HG03571 (cell line): Measurements from ENCODE around the gene DPH5.
"Not testable (repeated sequence)": the region's sequence is repeated elsewhere in the genome, so short reads cannot be mapped to it uniquely, and the experiment has no call there.

Source experiments
- ATAC-seq: cut with Tn5 transposase; IDR thresholded peaks from one replicate; pipeline ENCODE4 v1.9.1; 2021; ENCODE audit not compliant: unreplicated experiment

Gene DPH5

GRCh38 chr1:100989306-100990077, 36.1 kb downstream of the DPH5 start:
- no peak for ATAC-seq

GRCh38 chr1:100988121-100988520, 37.5 kb downstream of the DPH5 start:
- ATAC-seq, result no peak

- ATAC-seq, result no peak
Observed at GRCh38 chr1:100982793-100983192, 42.8 kb downstream of the DPH5 start.

DNA sequence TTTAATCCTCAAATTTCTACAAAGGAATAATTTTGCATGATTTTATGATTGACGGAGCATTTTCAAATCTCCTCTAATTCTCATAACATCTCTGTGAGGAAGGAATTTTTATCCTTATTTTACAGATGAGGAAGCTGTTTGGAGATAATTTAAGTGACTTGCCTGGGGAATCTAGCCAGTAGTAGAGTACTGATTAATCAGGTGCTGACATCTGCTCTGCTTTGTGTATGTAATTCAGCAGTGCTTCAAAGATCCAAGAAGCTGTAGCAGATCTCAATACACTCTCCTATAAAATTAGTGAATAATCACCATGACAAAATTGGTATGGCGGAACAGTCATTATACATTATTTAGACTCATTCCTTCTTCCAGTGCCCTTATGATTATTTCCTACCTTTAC, 46.0 kb downstream of the DPH5 start:
- ATAC-seq, result no peak

GRCh38 chr1:100976936-100977335, 48.6 kb downstream of the DPH5 start:
- ATAC-seq, result no peak

DNA sequence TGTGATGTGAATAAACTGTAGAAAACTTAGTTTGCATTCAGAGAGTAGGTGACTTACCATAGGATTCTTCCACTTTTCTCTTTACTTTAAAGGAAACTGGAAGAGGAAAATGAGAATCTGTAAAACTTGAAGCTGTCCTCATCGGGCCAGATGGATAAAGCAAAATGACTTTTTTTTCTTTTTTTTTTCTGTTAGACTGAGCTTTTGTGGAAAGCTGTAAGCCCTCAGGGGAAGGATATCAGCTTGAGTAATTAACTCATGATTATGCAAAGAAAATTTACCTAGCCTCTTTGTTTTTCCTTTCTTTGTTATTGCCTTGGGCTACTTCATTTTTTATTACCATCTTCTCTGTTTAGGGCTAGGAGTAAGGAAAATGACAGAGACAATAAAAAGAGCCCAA, 53.4 kb downstream of the DPH5 start:
- no peak for ATAC-seq

- ATAC-seq, result no peak
Observed at GRCh38 chr1:100971021-100971420, 54.6 kb downstream of the DPH5 start.

GRCh38 chr1:100969327-100969726, 56.3 kb downstream of the DPH5 start:
- no peak for ATAC-seq

GRCh38 chr1:100968621-100969020, 57.0 kb downstream of the DPH5 start:
- no peak for ATAC-seq

- no peak for ATAC-seq
Observed at GRCh38 chr1:100960098-100960497, 65.5 kb downstream of the DPH5 start.

- no peak for ATAC-seq
Observed at GRCh38 chr1:100959502-100960060, 66.0 kb downstream of the DPH5 start.

DNA sequence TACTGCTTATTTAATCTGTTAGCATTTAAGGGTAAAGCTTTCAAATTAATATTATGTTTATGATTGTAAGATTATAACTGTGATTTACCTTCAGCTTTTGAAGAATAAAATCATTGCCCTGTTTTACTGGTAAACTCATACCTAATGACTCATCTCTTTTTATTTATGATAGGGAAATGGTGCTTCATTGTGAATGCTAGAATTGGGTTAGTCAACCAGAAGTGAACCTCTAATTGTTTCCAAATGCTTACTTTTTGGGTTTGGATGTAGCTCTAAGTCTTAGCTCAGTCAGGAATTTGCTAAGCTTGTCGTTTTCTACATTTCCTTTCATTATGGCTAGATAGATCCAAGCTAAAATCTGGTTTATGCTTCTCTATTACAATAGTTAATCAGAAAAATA, 70.3 kb downstream of the DPH5 start:
- ATAC-seq, result no peak

DNA sequence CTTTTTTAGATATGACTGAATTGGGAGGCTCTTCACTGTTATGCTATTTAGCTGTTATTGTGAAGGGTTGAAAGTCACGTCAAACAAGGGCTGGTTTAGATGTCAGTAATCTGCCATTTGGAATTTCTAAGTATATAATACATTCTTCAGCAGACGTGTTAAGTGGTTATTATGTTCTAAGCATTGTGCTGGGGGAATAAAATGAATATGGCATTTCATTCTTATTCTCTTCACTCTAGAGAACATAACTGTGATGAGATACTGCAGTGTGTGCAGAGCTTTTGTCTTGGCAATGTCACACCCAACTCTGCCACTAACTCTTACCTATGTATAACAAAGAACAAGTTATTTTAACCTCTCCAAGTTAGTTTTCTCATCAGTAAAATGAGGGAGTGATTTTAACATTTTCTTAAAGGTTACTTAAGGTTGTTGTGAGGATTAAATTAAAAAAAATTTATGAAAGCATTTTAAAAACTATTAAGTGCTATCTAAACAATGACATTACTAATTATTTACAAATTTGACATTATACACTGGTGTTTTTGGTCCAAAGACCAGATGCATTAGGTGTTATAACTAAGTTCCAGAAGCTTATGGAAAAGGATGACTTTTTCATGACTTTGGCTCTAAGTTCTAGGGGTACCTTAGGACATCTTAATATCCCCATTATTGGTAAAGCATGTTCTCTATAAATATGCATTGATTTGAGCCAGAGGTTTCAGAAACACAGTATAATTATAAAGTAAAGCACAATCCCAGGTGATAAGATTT, 71.4 kb downstream of the DPH5 start:
- no peak for ATAC-seq

DNA sequence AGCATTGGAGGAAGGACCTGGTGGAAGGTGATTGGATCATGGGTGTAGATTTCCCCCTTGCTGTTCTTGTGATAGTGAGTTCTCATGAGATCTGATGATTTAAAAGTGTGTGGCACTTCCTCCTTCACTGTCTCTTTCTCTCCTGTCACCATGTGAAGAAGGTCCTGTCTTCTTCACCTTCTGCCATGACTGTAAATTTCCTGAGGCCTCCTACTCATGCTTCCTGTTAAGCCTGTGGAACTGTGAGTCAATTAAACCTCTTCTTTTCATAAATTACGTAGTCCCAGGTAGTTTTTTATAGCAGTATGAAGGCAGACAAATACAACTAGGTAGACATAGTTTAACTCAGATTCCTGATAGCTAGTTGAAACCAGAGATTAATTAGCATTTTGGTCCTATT, 72.6 kb downstream of the DPH5 start:
- ATAC-seq, result not testable (repeated sequence)

DNA sequence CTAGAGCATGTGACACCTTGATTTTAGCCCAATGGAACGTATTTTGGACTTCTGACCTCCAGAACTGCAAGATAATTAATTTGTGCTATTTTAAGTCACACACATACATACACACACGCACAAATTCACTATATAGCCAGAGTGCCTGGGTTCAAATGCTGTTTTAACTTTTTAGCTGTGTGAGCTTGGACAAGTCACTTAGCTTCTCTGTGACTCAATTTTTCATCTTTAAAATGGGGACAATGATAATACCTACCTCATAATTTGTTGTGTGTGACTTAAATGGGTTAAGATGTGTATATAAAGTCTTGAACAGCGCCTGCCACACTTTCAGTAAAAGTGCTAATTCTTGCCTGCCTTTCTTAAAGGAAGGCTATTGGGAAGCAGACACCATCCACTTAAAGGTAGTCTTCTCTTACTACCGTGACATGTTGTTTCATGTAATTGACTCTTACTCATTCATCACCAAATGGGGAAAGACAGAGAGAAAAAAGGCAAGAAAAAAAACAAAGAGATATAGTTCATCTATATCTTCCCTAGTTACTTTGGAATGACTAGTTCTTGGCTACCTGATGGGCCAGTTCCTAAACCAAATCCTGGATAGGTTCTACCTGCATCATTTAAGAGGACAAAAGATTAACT, 73.4 kb downstream of the DPH5 start:
- ATAC-seq, result no peak

DNA sequence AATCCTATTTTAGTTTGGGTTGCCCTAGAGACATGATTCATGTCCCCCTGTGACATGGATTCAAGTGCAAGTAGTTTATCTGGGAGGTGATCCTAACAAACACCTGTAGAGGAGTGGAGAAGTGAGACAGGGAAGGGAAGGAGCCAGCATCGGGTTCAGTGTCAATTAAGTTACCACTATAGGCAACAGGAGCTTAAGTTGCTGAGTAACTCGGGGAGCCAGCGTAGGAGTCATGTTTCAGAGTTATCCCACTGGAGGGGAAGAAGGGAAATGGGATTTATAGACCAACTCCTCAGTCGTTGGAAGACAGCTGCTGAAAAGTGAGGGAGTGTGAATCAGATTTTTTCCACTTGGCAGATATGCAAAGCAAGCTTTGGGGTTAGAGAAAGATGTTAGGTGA, 74.8 kb downstream of the DPH5 start:
- no peak for ATAC-seq

DNA sequence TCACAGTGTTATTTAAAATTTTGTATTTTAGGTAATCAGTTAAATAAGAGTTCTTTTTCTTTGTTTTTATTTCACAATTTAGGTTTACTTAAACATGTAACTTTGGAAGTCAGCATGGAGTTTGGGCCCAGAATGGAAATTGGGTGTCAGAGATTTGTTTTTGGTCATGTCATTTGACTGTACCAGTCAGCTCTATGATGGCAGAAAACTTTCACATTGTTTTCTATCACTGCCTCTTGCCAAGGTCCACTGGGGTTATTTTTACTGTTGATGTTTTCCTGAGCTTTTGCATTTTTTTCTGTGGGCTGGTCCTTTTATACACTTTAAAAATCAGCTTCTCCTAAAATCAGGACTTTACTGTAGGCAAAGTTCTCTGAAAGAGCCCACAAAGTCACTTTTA, 75.2 kb downstream of the DPH5 start:
- no peak for ATAC-seq

- not testable (repeated sequence) for ATAC-seq
Observed at GRCh38 chr1:100949515-100950158, 75.9 kb downstream of the DPH5 start.

DNA sequence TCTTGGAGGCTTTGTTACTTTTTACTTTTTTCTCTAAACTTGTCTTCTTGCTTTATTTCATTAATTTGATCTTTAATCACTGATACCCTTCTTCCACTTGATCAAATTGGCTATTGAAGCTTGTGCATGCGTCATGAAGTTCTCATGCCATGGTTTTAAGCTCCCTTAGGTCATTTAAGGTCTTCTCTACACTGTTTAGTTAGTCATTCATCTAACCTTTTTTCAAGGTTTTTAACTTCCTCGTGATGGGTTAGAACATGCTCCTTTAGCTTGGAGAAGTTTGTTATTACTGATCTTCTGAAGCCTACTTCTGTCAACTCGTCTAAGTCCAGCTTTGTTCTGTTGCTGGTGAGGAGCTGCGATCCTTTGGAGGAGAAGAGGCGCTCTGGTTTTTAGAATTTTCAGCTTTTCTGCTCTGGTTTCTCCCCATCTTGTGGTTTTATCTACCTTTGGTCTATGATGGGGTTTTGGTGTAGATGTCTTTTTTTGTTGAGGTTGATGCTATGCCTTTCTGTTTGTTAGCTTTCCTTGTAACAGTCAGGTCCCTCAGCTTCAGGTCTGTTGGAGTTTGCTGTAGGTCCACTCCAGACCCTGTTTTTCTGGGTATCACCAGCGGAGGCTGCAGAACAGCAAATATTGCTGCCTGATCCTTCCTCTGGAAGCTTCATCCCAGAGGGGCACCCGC, 76.7 kb downstream of the DPH5 start:
- ATAC-seq, result not testable (repeated sequence)

DNA sequence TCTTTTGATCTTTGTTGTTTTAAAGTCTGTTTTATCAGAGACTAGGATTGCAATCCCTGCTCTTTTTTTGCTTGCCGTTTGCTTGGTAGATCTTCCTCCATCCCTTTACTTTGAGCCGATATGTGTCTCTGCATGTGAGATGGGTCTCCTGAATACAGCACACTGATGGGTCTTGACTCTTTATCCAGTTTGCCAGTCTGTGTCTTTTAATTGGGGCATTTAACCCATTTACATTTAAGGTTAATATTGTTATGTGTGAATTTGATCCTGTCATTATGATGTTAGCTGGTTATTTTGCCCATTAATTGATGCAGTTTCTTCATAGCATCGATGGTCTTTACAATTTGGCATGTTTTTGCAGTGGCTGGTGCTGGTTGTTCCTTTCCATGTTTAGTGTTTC, 77.8 kb downstream of the DPH5 start:
- ATAC-seq, result not testable (repeated sequence)

GRCh38 chr1:100946064-100946463, 79.5 kb downstream of the DPH5 start:
- ATAC-seq, result not testable (repeated sequence)
